Endothelial cell of umbilical vein (primary cell): ENCODE measurements around the gene SNAPC2.

Experiments used
- CTCF ChIP-seq, 2 donors: IDR thresholded peaks; 1 replicate in 1 of 2; 2 replicates in 1 of 2; pipeline ENCODE4 v1.5.1; 2011; ENCODE audit warnings: low read length in 2 of 2, mild to moderate bottlenecking in 2 of 2, moderate library complexity in 2 of 2, control low read depth in 1 of 2, inconsistent platforms in 1 of 2, low read depth in 1 of 2; ENCODE audit not compliant: insufficient read depth in 1 of 2; ENCODE audit errors: extremely low read depth in 1 of 2
- EZH2 ChIP-seq: IDR thresholded peaks from 2 replicates; pipeline ENCODE4 v1.6.1; 2012; ENCODE audit warnings: borderline replicate concordance, low read depth, mild to moderate bottlenecking, moderate library complexity, low read length, inconsistent platforms; ENCODE audit not compliant: severe bottlenecking
- FOS ChIP-seq: IDR thresholded peaks from 2 replicates; pipeline ENCODE4 v1.6.1; 2011; ENCODE audit warnings: mild to moderate bottlenecking, low read length, moderate library complexity, borderline replicate concordance; ENCODE audit not compliant: insufficient read depth
- GATA2 ChIP-seq: IDR thresholded peaks from 2 replicates; pipeline ENCODE4 v1.7.0; 2011; ENCODE audit warnings: low read depth, mild to moderate bottlenecking, moderate library complexity, mixed read lengths, low read length; ENCODE audit not compliant: insufficient read length, insufficient read depth
- JUN ChIP-seq: IDR thresholded peaks from 2 replicates; pipeline ENCODE4 v1.6.1; 2011; ENCODE audit warnings: borderline replicate concordance, low read depth; ENCODE audit not compliant: insufficient read length, insufficient read depth
- MAX ChIP-seq: IDR thresholded peaks from 2 replicates; pipeline ENCODE4 v1.6.1; 2011; ENCODE audit not compliant: insufficient read depth, insufficient read length
- MYC ChIP-seq: IDR thresholded peaks from one replicate; pipeline ENCODE4 v1.6.1; 2011; ENCODE audit warnings: mild to moderate bottlenecking, low read depth, low read length
- POLR2A ChIP-seq: IDR thresholded peaks from 2 replicates; pipeline ENCODE4 v1.6.1; 2012; ENCODE audit warnings: low read depth, mild to moderate bottlenecking, control low read depth, low read length
- POLR2AphosphoS5 ChIP-seq: IDR thresholded peaks from 2 replicates; pipeline ENCODE4 v1.6.1; 2012; ENCODE audit warnings: low read depth, mild to moderate bottlenecking, control low read depth, low read length, moderate library complexity; ENCODE audit not compliant: insufficient read depth

- TF ChIP-seq CTCF (IDR thresholded peaks at IDR 0.05; ENCODE audit: extremely low read depth in 1 of 2, insufficient read depth in 1 of 2, low read depth in 1 of 2, low read length in 2 of 2) (no peak), POLR2AphosphoS5 (no peak), MAX (no peak), MYC (no peak), EZH2 (no peak), GATA2 (no peak), JUN (no peak), POLR2A (no peak), FOS (no peak)
Observed at GRCh38 chr19:7932276-7932929, 12.3 kb downstream of the SNAPC2 start.
